T-helper 1 cell treated with Interleukin-12 subunit alpha and Interleukin-12 subunit beta and Interleukin-4 antibody, amounts not matched to agents 30 μg/mL and 1 μg/mL, for 36 hours (primary cell): ENCODE measurements around the gene NR0B1.

Source experiments
- H3K27ac Mint-ChIP-seq: one replicate; pipeline ENCODE4 v1.8.0; 2021; ENCODE audit warnings: mild to moderate bottlenecking, mixed read lengths
- H3K27me3 Mint-ChIP-seq: one replicate; pipeline ENCODE4 v1.8.0; 2021; ENCODE audit warnings: low read depth, mixed read lengths
- H3K36me3 Mint-ChIP-seq: one replicate; pipeline ENCODE4 v1.8.0; 2021; ENCODE audit warnings: low read depth, mixed read lengths
- H3K4me1 Mint-ChIP-seq: one replicate; pipeline ENCODE4 v1.8.0; 2021; ENCODE audit warnings: low read depth, mixed read lengths
- H3K4me3 Mint-ChIP-seq: one replicate; pipeline ENCODE4 v1.8.0; 2021; ENCODE audit warnings: mild to moderate bottlenecking, moderate library complexity, mixed read lengths
- H3K9me3 Mint-ChIP-seq: one replicate; pipeline ENCODE4 v1.8.0; 2021; ENCODE audit warnings: mixed read lengths

The NR0B1 gene

DNA sequence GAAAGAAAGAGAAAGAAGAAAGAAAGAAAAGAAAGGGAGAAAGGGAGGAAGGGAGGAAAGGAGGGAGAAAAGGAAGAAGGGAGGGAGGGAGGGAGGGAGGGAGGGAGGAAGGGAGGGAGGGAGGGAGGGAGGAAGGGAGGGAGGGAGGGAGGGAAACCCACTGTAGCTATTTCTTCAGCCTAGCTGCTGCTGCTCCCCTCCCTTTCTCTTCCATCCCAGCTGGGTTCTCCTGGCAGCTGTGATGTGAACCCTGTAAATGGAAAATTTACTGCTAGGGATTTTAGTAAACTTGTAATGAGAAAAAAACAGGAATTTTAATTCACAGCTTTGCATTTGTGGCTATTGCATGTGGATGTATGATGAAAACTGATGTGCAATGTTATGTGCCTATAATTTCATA lies 8.0 kb downstream of the NR0B1 start:
- no peaks in the 10 kb centered on the region for H3K27me3 Mint-ChIP-seq
- H3K36me3 Mint-ChIP-seq = no peaks in the 10 kb centered on the region
- no peak overlapping the region for H3K27ac Mint-ChIP-seq
- no peak overlapping the region for H3K4me3 Mint-ChIP-seq
- H3K9me3 Mint-ChIP-seq = no peaks in the 10 kb centered on the region
- no peaks in the 10 kb centered on the region for H3K4me1 Mint-ChIP-seq

DNA sequence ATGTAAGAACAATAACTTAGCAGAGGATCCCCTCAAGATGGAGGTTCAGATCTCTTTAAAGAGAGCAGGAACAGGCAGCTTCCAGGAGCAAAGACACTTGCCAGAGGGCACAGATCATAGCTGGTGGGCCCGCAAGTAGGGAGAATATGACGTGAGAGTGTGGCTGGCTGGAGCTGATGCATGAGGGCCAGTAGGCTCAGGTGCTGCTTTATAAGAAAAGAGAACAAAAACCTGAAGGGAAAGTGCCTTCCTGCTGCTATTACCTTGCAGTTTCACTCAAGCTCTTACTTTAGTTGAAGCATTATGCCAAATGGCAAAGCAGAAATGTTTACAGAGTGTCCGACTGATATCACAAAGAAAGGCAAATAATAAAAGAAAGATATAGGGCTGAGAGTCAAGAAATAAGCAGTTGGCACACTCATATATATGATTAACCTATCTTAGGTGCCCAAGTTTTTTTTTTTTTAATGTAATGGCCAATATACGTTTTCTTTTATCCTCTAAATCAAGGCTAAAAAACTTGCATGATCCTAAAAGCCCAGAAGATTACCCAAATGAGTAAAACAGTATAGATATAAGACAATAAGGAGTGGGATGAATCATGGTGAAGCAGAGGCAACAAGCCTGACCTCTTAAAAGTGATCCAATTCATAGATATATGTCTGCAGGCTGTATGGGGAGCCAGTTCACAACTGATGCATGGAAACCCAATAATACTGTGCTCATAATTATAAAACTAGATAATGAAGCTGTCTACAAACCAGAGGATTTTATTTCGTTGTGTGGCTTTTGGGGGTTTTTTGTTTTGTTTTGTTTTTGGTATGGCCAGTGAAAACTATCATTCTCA lies 12.6 kb downstream of the NR0B1 start:
- no peaks in the 10 kb centered on the region for H3K27me3 Mint-ChIP-seq
- H3K9me3 Mint-ChIP-seq = no peaks in the 10 kb centered on the region
- no peaks in the 10 kb centered on the region for H3K4me1 Mint-ChIP-seq
- no peak overlapping the region for H3K4me3 Mint-ChIP-seq
- H3K27ac Mint-ChIP-seq = no peak overlapping the region
- H3K36me3 Mint-ChIP-seq = no peaks in the 10 kb centered on the region

DNA sequence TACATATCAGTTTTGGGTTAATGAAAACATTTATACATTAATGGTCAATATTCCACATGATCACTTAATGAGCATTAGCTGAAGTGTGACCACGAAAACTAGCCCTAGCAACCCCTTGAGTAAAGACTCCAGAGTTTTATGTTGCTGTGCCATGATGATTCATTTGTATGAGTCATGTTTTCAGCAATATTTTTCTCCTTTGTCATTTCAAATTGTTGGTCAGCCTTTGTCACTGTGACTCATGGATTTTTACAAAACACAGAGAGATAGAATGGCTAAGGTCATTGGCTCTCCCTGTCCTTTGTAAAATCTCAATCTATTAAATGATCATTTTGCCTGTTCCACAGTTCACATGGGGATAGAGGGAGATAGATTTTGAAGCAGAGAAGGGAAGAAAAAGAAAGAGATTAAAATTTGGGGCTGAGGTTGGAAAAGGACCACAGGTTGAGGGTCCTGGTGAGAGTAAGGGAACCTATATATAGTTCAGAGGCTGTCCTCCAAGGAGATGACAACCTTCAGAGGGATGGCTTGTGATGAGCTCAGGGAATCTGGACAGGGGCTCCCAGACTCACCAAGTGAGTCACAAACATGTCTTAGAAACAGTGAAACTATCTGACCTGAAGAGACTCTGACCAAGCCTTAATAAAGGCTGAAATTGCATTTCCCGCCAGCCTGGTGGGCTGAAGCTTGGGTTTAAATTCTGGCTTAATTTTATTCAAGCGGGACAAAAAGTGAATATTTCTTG lies 25.6 kb downstream of the NR0B1 start:
- no peaks in the 10 kb centered on the region for H3K4me1 Mint-ChIP-seq
- no peaks in the 10 kb centered on the region for H3K36me3 Mint-ChIP-seq
- H3K27me3 Mint-ChIP-seq = no peaks in the 10 kb centered on the region
- H3K27ac Mint-ChIP-seq = no peak overlapping the region
- H3K4me3 Mint-ChIP-seq = no peak overlapping the region
- H3K9me3 Mint-ChIP-seq = no peaks in the 10 kb centered on the region

DNA sequence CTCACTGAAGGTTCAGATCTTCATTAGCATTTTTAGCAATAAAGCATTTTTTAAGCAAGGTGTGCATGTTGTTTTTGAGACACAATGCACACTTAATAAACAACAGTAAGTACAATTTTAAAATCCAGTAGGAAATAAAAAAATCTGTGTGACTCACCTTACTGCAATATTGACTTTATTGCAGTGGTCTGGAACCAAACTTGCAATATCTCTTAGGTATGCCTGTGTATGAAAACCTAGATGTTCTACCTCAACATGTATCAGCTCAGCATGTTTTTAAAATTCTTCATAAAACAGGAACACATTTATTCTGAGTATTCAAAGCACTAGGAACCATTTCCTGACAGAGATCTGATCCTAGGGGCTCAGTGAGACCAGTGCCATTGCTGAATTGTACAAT lies 26.7 kb downstream of the NR0B1 start:
- H3K4me1 Mint-ChIP-seq = no peaks in the 10 kb centered on the region

DNA sequence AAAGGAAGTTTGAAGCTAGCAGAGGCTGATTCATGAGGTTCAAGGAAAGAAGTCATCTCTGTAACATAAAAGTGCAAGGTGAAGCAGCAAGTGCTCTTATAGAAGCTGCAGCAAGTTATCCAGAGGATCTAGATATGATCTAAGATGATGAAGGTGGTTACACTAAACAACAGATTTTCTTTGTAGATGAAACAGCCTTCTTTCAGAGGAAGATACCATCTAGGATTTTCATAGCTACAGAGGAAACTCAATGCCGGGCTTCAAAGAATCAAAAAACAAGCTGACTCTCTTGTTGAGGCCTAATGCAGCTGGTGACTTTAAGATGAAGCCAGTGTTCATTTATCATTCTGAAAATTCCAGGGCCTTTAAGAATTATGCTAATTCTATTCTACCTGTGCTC lies 28.8 kb downstream of the NR0B1 start:
- Mint-ChIP-seq H3K27me3 (no peaks in the 10 kb centered on the region), H3K27ac (no peak overlapping the region), H3K4me3 (no peak overlapping the region), H3K36me3 (no peaks in the 10 kb centered on the region), H3K9me3 (no peaks in the 10 kb centered on the region), H3K4me1 (no peaks in the 10 kb centered on the region)

More for the DNA sequence above, 26.7 kb downstream of the NR0B1 start:
- Mint-ChIP-seq H3K9me3 (no peaks in the 10 kb centered on the region), H3K4me3 (no peak overlapping the region), H3K36me3 (no peaks in the 10 kb centered on the region), H3K27me3 (no peaks in the 10 kb centered on the region), H3K27ac (no peak overlapping the region)

DNA sequence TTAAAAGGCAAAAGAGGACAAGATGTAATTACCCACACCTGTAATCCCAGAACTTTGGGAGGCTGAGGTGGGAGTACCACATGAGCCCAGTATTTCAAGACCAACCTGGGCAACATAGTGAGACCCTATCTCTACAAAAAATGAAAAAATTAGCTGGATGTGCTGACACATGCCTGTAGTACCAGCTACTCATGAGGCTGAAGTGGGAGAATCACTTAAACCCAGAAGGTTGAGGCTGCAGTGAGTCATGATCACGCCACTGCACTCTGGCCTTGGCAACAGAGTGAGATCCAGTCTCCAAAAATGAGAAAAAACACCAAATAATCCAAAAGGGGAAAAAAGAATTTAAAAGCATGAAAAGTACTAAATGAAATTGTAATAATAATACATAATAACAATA lies 30.8 kb downstream of the NR0B1 start:
- Mint-ChIP-seq H3K27me3 (no peaks in the 10 kb centered on the region), H3K36me3 (no peaks in the 10 kb centered on the region), H3K27ac (no peak overlapping the region), H3K4me3 (no peak overlapping the region), H3K9me3 (no peaks in the 10 kb centered on the region), H3K4me1 (no peaks in the 10 kb centered on the region)

DNA sequence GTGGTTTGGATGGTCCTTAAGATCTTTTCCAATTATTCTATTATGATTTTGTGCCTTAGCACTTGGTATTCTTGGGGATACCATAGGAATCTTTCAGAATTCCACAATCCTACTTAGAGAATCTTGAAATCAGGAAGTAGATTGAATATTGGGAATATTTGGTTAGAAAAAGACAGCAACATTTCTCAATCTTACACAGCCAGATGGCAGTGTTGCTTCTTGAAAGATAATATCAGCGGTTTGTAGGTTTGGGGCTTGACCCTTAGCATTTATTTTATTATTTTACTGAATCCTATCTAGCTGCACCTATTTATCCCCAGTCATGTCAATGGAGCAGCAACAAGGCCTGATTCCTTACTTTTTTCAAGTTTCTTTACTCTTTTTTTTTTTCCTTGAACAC lies 33.7 kb downstream of the NR0B1 start:
- Mint-ChIP-seq H3K4me3 (no peak overlapping the region), H3K36me3 (no peaks in the 10 kb centered on the region), H3K27ac (no peak overlapping the region), H3K9me3 (no peaks in the 10 kb centered on the region), H3K4me1 (no peaks in the 10 kb centered on the region), H3K27me3 (no peaks in the 10 kb centered on the region)

DNA sequence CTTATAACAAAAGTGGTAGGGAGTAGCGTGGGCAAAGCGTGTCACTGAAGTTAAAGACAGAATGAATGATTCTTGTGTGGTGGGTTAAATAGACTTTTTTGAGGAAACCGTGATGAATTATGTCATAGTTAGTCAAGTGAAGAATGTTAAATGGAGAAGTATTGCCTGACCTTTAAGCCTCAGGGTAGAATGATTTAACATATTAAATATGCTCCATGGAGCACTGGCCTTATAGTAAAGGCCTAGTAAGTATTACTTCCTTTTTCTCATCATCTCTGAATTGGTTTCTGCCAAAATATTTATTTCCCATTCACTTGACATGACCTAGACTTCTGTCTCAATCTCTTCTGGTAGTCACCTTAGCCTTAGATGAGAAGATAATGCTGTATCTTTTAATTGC lies 38.6 kb downstream of the NR0B1 start:
- H3K27me3 Mint-ChIP-seq = no peaks in the 10 kb centered on the region
- H3K4me1 Mint-ChIP-seq = no peaks in the 10 kb centered on the region
- H3K9me3 Mint-ChIP-seq = no peaks in the 10 kb centered on the region
- no peak overlapping the region for H3K4me3 Mint-ChIP-seq
- H3K36me3 Mint-ChIP-seq = no peaks in the 10 kb centered on the region
- no peak overlapping the region for H3K27ac Mint-ChIP-seq

DNA sequence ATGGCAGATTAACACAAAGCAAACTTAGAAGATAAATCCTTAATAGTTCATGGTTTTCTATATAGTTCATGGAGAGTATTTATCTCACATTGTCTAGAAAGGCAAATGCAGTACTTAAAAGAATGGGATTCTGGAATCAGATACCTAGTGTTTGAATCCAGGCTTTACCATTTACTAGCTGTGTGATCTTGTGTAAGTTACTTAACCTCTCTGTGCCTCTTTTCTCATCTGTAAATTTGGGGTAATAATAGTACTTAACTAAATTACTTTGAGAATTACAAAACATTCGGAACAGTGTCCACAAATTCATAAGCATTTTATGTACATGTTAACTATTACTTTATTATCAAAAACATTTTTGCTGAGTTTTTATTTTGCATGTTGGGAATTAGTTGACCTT lies 46.4 kb downstream of the NR0B1 start:
- no peaks in the 10 kb centered on the region for H3K4me1 Mint-ChIP-seq
- H3K36me3 Mint-ChIP-seq = no peaks in the 10 kb centered on the region
- H3K9me3 Mint-ChIP-seq = no peaks in the 10 kb centered on the region
- no peaks in the 10 kb centered on the region for H3K27me3 Mint-ChIP-seq
- H3K4me3 Mint-ChIP-seq = no peak overlapping the region
- no peak overlapping the region for H3K27ac Mint-ChIP-seq

DNA sequence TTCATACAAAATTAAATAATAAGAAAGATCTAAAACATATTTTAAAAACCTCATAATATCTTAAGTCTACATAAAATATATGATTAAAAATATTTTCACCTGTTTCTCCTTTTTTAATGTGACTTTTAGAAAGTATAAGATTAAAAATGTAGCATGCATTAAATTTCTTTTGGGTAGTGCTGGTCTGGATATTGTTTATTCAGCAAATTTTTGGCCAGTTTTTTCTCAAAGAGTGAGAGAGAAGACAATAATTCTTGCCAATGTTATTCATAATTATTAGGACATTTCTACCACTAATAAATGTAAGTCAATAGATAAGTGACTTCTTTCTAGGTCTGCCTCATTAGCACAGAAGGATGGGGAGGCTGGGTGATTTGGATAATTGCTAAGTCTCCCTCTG lies 48.2 kb downstream of the NR0B1 start:
- Mint-ChIP-seq H3K4me1 (no peaks in the 10 kb centered on the region), H3K27me3 (no peaks in the 10 kb centered on the region), H3K4me3 (no peak overlapping the region), H3K9me3 (no peaks in the 10 kb centered on the region), H3K27ac (no peak overlapping the region), H3K36me3 (no peaks in the 10 kb centered on the region)

DNA sequence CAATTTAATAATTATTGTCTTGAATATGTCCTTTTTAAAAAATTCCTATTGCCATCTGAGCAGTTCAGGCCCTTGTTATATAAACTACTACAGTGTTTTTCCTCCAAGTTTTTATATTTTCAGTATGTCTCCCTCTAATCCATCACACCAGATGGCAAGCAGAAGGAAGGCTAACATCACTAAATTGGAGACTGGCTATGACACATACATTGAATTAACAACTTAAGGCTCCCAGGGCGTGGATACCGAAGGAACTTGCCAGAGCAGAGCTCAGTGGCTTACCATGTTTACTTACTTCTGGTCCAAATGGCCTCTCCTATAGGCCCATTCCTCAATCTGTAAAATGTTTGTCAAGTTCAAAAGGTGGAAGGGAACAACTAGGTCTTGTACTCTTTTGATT lies 49.3 kb downstream of the NR0B1 start:
- no peaks in the 10 kb centered on the region for H3K4me1 Mint-ChIP-seq
- no peak overlapping the region for H3K4me3 Mint-ChIP-seq
- no peaks in the 10 kb centered on the region for H3K27me3 Mint-ChIP-seq
- no peaks in the 10 kb centered on the region for H3K36me3 Mint-ChIP-seq
- H3K9me3 Mint-ChIP-seq = no peaks in the 10 kb centered on the region
- no peak overlapping the region for H3K27ac Mint-ChIP-seq
